Daoy (cell line): ENCODE results near the gene GALT. TPM values are rescaled to one million over a fixed set of nuclear protein-coding genes. Genes with fewer than 3 reads are reported as not detected.
"Not testable (repeated sequence)": the region's sequence is repeated elsewhere in the genome, so short reads cannot be mapped to it uniquely, and the experiment has no call there.

ENCODE experiments used
- DNase-seq: peaks from one replicate; pipeline ENCODE4 v3.0.0-alpha.2; 2015; ENCODE audit warnings: low read depth
- total RNA-seq: library from RNA; depleted of rRNA; stranded (reverse); fragments of >200 nt; shearing (Covaris generic); gene quantifications from 2 replicates; pipeline ENCODE4 v1.2.3, GENCODE V29; 2014

The GALT gene
- total RNA-seq, 1 experiment from 2014 or later: 20.2 TPM

DNA sequence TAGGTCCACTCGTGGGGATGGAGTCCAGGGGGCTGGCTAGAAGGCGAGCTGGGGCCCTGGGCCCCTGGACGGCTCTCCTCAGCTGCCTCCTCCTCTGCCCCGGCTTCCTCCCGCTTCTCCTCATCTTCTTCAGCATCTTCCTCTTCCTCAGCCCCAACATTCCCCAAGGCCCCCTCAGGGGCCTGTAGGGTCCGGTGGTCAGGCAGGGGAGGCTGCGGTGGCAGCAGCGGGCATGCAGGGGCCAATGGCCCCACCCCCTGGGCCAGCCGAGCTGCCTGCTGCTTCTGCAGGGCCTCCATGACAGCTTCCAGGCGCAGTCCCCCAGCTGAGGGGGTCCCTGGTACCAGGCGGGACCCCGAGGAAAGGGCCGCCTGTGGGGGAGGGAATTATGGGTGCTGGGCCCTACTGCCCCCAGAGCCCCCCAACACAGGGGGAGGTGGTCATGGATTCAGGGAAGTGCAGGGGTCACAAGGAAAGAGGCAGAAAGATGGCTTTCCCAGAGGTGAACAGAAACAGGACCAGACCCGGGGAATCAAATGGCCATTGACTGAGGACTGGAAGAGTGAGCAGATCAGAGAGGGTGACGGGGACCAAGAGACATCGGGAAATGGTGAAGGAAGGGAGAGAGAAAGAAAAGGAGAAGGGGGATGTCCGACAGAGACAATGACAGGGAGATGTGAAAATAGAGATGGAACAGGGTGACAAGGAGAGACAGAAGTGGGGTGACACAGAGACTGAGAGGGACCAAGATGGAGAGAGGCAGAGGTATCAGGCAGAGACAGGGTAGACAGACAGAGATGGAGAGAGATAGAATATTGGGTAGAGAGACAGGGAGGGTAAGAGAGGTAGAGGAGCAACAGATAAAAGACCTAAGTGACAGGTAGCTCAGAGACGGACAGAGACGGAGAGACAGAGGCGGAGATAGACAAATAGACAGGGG, 18.5 kb upstream of the GALT start:
- DNase-seq: no peak

DNA sequence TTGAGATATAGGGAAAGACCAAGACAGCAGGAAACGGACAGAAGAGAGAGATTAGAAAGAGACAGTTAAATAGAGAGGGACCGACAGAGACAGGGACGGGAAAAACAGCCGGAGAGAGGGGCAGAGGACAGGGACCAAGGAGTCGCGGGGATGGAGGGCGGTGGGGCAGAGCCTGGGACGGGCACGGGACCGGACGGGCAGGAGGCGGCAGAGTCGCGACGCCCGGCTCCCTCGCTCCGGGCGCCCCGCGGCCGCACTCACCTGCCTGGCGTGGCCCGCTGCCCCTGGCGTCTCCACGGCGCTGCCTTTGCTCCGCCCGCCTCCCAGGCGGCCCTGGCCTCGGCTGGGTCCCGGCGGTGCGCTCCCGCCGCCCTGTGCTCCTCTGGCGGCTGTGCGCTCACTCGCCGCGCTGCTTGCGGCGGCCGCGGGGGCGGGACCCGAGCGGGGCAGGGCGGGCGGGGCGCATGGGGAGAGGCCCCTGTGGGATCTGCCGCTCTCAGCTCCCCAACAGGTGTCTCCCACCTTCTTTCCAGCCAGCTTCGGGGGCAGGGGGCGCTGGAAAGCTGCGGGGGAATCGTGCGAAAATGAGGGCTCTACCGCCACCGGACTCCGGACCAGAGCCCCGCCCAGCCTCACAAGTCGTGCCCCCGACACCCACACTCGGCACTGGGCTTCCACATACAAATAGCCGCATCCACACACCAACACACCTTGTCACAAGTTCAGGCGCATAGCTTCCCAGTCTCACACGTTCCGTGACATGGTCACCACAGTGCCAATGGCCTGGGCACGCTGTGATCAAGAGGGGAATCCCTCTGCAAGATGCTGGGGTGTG, 17.6 kb upstream of the GALT start, which contains the start of gene ARID3C:
Gene ARID3C (minus strand): TSS at position 411 of the 835 bp plus-strand sequence. CDS start 1,052 bp downstream, outside the sequence.
- peak; percentile 51 for DNase-seq

DNA sequence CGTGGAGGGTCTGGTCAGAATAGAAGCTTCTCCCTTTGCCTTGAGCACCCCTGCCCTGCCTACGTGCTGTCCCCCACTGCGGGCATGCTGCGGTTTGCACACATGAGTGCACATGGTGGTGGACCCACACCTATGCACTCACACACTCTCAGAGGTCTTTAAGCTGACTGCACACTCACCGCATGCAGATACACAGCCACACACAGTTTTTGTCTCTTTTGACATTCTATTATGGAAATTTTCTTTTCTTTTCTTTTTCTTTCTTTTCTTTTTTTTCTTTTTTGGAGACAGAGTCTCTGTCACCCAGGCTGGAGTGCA, 17.0 kb upstream of the GALT start:
- DNase-seq: no peak

DNA sequence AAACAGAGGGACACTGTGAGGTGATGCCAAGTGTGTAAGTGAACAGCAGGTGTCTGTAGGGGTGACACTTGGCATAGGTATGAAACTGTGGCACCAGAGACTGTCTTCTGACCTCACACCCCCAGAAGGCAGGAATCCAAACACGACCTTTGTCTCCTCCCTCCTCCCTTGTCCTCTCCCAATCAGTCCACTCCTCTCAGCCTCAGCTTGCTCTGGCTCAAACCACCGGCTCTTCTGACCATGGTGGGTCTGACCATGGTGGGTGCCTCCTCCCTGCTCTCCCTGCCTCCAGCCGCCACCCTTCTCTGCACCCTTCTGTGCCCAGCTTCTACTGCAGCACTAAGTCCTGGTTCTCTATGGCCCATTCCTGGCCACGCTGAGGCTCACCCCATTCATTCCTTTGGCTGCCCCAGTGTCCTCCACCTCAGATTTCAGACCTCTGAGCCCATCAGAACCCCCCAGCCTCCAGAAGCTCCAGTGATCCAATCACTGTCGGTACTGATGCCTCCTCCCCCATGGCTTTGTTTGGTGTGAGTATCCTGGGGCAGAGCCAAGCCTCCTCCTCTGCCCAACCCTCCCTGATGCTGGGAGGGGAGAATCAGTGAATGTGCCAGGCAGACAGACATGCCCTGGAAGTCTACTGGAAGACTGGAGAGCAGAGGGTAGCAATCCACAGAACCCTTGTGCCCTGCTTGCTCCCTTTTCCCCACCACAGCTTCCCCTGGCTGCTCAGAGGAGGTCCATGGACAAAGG, 15.9 kb upstream of the GALT start:
- no peak for DNase-seq

DNA sequence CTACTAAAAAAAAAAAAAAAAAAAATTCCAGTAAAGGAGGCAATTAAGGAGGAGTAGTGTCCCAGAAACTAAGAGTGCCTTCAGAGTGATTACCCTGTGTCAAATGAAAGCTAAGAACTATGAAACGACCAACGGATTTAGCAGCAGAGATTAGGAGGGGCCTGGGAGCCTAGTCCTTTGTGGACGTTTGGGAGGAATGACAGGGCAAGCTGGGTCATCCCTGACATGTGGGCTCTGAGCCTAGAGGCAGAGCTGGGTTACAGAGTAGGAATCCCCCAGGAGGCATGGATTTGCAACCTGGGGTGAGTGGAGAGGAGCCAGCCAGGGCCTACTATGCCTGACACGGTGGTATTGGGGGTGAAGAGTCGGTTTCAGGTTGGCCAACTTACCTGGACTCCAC, 13.3 kb upstream of the GALT start:
- DNase-seq: no peak

DNA sequence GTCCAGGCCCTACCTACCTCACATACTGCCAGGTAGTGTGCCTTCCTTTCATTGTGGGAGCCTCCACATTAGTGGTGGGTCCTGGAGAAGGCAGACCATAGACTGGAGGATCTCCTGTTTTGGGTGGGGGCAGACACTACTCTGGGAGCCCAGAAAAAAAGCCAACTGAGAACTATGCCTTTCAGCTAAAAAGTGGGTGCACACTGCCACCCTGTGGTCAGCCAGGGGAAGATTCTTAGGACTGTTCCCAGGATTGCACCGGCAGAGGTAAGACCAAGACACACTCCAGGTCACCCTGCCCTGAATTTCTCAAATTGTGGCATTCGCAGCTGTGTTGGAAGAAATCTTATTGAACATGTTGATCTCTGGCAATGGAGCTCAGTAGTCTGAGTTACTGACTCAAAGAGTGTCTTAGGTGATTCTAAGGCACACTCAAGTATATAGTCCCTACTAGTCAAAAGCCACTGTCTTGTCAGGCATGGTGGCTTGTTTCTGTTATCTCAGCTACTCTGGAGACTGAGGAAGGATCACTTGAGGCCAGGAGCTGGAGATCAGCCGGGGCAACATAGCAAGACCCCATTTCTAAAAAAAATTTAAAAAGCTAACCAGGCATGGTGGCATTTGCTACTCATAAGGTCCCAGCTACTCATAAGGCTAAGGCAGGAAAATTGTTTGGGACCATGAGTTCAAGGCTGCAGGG, 12.5 kb upstream of the GALT start:
- DNase-seq: peak; percentile 68

DNA sequence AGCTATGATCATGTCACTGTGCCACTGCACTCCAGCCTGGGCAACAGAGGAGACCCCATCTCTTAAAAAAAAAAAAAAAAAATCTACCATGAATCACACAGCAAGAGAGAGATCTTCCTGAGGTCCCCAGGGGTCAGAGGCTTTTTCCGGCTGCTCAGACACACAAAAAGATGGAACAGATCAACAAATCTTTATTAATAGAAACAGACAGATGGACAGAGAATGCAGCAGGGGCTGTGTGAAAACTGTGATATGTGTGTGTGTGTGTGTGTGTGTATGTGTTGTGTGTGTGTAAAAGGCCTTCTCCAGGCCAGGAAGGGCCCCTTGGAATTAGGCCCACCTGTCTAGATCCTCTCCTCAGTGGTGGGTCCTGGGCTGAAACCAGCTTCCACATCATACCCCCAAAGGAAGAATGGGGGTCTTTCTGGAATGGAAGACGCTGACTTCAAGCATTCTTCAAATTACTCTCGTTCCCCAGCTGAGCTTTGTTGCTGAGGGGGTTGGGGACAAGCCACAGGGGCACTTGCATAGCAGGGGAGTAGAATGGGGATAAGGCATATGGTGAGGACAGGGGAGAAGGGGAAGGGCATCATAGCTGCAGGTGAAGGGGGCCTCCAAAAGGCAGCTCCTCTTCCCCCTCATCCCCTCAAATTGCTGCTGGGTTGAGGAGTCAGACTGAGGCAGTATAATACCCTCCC, 11.8 kb upstream of the GALT start:
- no peak for DNase-seq

DNA sequence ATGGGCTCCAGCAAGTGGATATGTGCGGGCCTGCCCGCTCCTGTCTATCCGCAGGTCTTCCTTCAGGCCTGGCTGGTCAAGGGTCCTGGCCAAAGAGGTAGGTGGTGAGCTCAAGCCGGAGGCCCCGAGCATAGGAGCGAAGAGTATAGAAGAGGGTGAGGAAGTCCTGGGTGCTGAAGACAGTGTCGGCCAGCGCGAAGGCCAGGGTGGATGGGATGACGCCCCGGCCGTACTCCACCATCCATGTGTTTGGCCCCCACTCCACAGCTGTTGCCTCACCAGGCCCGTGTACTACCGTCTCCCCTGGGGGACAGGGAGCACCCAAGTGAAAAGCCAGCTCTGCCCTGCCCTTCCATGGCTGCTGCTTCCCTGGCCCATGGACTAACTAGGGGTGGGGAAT, 10.9 kb upstream of the GALT start:
- no peak for DNase-seq

DNA sequence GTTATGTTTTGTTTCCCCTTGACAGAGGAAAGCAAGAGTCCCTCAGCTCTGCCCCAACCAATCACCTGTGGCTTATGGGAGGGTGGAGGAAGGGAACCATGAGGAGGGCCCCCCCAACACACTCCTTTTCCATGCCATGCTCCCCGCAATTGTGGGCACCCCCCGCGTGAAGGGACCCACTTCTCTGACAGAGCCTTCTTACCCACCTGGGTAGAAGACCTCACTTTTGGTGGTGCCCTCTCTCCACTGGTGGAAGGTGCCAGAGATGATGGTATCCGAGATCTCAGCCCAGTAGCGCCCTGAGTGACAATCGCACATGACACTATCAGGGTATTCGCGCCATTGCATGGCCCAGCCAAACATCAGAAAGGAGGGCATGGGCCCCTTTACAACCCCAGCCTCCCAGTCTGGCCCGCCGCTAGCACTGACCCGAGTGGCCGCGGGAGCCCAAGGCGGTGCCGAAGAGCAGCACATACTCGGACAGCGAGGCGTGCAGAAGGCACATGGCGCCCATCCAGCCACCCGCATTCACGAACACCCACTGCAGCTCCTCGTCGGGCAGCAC, 9.6 kb upstream of the GALT start:
- no peak for DNase-seq

DNA sequence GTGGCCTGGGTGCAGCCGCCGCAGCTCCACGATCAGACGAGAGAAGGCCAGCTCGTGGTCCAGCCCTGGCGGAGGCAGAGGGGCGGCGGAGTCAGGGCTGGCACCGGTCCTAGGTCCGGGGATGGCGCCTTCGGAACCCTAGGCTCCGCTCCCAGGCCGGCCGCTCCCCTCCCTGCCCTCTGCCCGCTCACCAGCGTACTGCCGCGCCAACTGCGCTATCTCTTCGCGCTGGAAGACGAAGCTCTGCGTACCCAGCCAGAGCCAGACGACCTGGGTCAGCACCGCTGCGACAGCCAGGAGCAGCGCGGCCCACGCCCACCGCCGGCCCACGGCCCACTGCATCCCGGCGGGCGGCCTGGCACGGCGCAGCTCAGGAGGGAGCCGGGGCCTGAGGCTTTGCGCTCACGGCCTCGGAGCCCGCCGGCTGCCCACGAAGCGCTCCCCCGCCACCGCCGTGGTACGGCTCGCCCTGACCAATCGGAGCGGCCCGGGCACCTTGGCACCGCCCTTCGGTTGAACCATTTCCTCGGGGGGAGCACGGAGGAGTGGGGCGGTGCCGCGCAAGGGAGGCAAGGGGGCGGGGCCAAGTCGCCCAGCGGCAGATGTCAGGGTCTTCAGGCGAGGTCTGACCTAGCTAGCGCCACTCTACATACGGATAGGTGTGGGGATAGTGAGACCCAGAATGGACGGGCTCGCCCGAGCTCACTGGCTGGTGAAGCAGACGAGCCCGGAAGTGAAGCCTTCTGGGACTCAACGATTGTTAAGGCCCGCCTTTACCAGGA, 8.9 kb upstream of the GALT start, which contains the start of gene SIGMAR1:
Gene SIGMAR1 (minus strand): TSS at position 432 of the 782 bp plus-strand sequence. CDS start 90 bp downstream, at position 342.
- DNase-seq: peak; percentile 96

DNA sequence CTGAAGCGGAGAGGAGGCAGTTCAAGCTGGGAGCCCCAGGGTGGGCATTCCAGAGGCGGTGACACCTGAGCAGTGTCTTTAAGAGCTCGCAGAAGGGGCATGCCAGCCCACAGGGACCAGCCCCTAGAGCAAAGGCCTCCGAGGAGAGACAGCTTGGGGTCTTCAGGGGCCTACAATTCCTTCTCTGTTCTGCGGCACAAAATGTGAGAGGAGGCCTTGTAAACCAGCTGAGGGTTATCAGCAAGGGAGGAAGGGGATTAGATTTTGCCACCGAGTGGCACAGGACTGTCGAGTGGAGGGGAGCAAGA, 8.4 kb upstream of the GALT start:
- DNase-seq: no peak

DNA sequence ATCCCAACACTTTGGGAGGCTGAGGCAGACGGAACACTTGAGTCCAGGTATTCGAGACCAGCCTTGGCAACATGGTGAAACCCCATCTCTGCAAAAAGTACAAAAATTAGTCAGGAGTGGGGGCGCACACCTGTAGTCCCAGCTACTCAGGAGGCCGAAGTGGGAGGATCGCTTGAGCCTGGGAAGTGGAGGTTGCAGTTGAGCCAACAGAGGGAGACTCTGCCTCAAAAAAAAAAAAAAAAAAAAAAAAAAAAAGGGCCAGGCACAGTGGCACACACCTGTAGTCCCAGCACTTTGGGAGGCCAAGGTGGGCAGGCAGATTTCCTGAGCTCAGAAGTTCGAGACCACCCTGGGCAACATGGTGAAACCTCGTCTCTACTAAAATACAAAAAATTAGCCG, 7.2 kb upstream of the GALT start:
- DNase-seq: not testable (repeated sequence)

DNA sequence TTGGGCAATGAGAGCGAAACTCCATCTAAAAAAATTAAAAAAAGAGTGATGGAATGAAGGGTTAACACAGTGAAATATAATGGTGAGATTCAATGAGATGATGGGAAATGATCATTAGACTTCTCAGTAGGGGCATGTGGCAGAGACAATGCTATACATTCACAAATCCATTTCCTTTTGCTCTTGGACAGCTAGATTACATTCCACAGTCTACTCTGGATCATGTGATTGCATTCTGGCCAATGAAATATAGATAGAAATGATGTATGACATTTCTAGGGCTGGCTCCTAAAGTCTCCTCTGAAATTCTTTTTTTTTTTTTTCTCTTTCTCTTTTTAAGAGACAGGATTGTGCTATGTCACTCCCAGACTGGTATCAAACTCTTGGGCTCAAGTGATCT, 3.8 kb upstream of the GALT start:
- DNase-seq: no peak

DNA sequence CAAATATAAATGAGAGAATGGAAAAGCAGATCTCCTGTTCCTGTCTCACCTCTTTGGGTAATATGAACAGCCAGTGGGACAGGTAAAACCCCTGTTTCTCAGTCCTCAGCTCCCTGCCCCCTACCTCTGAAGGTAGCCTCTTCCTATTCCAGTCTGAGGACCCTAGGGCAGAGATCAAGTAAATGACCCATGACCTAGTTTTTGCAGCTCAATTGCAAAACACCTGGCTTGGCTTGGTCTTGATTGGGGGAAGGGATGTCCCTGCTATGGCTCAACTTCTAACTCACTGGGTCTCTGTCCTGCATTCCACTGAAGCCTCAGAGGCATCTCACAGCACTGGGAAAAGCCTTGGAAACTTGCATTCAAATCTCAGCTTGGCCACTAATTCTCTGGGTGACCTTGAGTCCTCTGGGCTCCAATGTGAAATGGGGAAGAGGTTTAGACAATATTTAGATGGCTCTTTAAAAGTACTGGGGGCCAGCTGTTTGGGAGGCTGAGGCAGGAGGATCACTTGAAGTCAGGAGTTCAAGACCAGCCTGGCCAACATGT, 1.6 kb upstream of the GALT start:
- DNase-seq: no peak

DNA sequence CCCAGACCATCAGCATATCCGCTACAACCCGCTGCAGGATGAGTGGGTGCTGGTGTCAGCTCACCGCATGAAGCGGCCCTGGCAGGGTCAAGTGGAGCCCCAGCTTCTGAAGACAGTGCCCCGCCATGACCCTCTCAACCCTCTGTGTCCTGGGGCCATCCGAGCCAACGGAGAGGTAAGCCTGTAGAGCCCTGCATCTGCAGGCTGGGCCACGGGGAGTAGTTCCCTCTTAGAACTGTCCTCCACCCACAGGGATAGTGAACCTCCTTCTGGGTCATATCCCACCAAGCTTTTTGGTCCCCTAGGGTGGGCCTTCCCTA, 569 bp downstream of the GALT start:
- DNase-seq: no peak

DNA sequence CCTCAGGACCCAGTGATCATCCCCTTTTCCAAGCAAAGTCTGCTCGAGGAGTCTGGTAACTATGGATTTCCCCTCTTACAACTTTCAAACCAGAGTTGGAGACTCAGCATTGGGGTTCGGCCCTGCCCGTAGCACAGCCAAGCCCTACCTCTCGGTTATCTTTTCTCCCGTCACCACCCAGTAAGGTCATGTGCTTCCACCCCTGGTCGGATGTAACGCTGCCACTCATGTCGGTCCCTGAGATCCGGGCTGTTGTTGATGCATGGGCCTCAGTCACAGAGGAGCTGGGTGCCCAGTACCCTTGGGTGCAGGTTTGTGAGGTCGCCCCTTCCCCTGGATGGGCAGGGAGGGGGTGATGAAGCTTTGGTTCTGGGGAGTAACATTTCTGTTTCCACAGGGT, 1.2 kb downstream of the GALT start:
- DNase-seq: no peak

DNA sequence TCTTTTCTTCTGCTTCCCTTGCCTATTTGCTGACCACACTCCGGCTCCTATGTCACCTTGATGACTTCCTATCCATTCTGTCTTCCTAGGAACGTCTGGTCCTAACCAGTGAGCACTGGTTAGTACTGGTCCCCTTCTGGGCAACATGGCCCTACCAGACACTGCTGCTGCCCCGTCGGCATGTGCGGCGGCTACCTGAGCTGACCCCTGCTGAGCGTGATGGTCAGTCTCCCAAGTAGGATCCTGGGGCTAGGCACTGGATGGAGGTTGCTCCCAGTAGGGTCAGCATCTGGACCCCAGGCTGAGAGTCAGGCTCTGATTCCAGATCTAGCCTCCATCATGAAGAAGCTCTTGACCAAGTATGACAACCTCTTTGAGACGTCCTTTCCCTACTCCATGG, 2.2 kb downstream of the GALT start:
- DNase-seq: no peak

DNA sequence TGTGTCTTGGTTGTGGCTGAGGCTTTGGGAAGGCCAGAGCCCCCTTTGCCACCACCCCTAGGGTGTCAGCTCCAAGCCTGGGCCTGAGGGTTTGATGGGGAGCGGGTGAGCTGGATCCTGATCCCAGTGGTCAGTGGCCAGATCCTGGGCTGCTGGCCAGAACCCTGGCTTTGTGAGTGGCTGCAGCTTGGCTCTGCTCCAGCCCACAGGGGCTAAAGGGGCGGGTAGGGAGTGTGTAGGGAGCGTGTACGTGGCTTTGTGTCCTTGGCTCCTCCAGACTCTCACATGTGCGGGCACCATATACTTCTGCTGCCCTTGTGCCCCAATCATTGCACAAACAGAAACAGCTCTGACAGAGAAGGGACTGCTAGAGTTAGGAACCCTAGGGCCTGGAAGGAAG, 4.3 kb downstream of the GALT start:
- no peak for DNase-seq

DNA sequence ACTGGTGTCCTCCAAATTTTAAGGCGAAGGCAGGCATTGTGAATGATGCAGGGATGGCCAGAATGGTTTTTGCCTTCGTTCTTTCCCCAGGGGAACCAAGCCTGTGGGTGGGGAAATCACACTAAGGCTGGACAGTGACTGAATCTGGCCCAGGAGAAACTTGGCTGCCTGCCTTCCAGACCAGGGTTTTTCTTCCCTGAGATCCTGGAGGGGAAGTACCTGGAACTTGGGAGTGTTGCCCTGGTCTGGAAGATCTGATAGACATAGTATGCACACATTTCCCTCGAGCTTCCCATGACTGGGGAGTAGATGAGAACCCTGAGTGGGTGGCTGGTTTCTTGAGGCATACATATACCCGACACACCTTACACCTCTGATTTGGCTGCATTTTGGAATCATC, 4.8 kb downstream of the GALT start:
- DNase-seq: no peak
